GM12878 (cell line): ENCODE data around the gene MRPS18B. TPM values are rescaled to one million over a fixed set of nuclear protein-coding genes. Genes with fewer than 3 reads are reported as not detected.
A peak's percentile ranks its signal among the peaks of the same experiment; 100 is the strongest.

Experiments used
- ATF7 ChIP-seq: fragments of 450-650 bp; IDR thresholded peaks from 2 replicates; pipeline ENCODE4 v1.6.1; 2016; ENCODE audit warnings: low read depth, mild to moderate bottlenecking
- CHD2 ChIP-seq: IDR thresholded peaks from 2 replicates; pipeline ENCODE4 v1.6.1; 2011; ENCODE audit warnings: low read depth, low read length, improper control_type of control experiment, borderline replicate concordance
- CHD4 ChIP-seq: fragments of 200-600 bp; sonication (generic); IDR thresholded peaks from 2 replicates; pipeline ENCODE4 v1.6.1; 2016; ENCODE audit warnings: mild to moderate bottlenecking
- CREM ChIP-seq: IDR thresholded peaks from 2 replicates; pipeline ENCODE4 v1.6.1; 2014; ENCODE audit warnings: antibody characterized with exemption, low read depth
- EGR1 ChIP-seq, 2 experiments: IDR thresholded peaks; 1 replicate in 1 of 2; 2 replicates in 1 of 2; pipeline ENCODE4 v1.6.1; 2011 to 2012; ENCODE audit warnings: low read depth in 2 of 2, low read length in 2 of 2, borderline replicate concordance in 1 of 2, mild to moderate bottlenecking in 1 of 2, moderate library complexity in 1 of 2
- GABPA ChIP-seq: IDR thresholded peaks from 2 replicates; pipeline ENCODE4 v1.6.1; 2014; ENCODE audit warnings: antibody characterized with exemption, low read depth, mild to moderate bottlenecking, inconsistent platforms
- HCFC1 ChIP-seq: fragments of 150-350 bp; IDR thresholded peaks from 2 replicates; pipeline ENCODE4 v1.6.1; 2014; ENCODE audit warnings: low read length
- IRF4 ChIP-seq: IDR thresholded peaks from 2 replicates; pipeline ENCODE4 v1.6.1; 2011; ENCODE audit warnings: low read depth, low read length
- KAT2A ChIP-seq: conservative IDR thresholded peaks from 2 replicates; pipeline ENCODE4 v1.6.1; 2011; ENCODE audit warnings: low read depth, low read length; ENCODE audit not compliant: control insufficient read depth
- MTA2 ChIP-seq: fragments of 450-650 bp; IDR thresholded peaks from 2 replicates; pipeline ENCODE4 v1.6.1; 2016; ENCODE audit warnings: low read depth, mild to moderate bottlenecking, moderate library complexity
- MXI1 ChIP-seq: fragments of 150-350 bp; IDR thresholded peaks from 2 replicates; pipeline ENCODE4 v1.6.1; 2011; ENCODE audit warnings: low read depth, mild to moderate bottlenecking, inconsistent platforms, low read length, improper control_type of control experiment
- NR2C1 ChIP-seq: fragments of 450-650 bp; IDR thresholded peaks from 2 replicates; pipeline ENCODE4 v1.6.1; 2017; ENCODE audit warnings: antibody characterized with exemption, mild to moderate bottlenecking, moderate library complexity
- PML ChIP-seq: IDR thresholded peaks from 2 replicates; pipeline ENCODE4 v1.6.1; 2012; ENCODE audit warnings: low read length, inconsistent platforms
- POLR2A ChIP-seq: IDR thresholded peaks from 2 replicates; pipeline ENCODE4 v1.6.1; 2011; ENCODE audit warnings: low read depth, mild to moderate bottlenecking, low read length
- STAT1 ChIP-seq: fragments of 450-650 bp; conservative IDR thresholded peaks from 2 replicates; pipeline ENCODE4 v1.6.1; 2014; ENCODE audit warnings: antibody characterized with exemption, mild to moderate bottlenecking
- polyA plus RNA-seq, 11 experiments: library from polyadenylated mRNA; depleted of rRNA in 4 of 11; unstranded in 6 of 11; stranded (reverse) in 5 of 11; fragments of >200 nt; fragmentation: Nextera tagmentation in 4 of 11; fragmentation: Illumina TruSeq in 1 of 11; extraction: Ambion mirVana in 4 of 11; extraction: Trizol in 1 of 11; gene quantifications; 1 replicate in 1 of 11; 2 replicates in 10 of 11; pipeline versions ENCODE4 v1.2.1 to v1.2.3, GENCODE V29; 2011 to 2016; ENCODE audit warnings: inconsistent platforms in 2 of 11, missing spikeins in 2 of 11, low read depth in 1 of 11
- total RNA-seq, 4 experiments: library from RNA; depleted of rRNA in 3 of 4; stranded (reverse); fragments of >200 nt in 3 of 4; fragmentation: Illumina TruSeq in 1 of 4; extraction: Trizol in 1 of 4; gene quantifications; 2 replicates each; pipeline versions ENCODE4 v1.2.1 to v1.2.3, GENCODE V29; 2013 to 2021
- TF ChIP-seq, protein P1 (sequence below): fragments of 450-650 bp; formaldehyde crosslinking; IDR thresholded peaks from 2 replicates; pipeline ENCODE4 v1.5.0; 2022; ENCODE audit warnings: mild to moderate bottlenecking, missing genetic modification characterization
- TF ChIP-seq, protein P2 (sequence below): IDR thresholded peaks from 2 replicates; pipeline ENCODE4 v1.6.1; 2012; ENCODE audit warnings: low read depth, low read length, improper control_type of control experiment
- TF ChIP-seq, protein P3 (sequence below): fragments of 450-650 bp; formaldehyde crosslinking; IDR thresholded peaks from 2 replicates; pipeline ENCODE4 v1.4.0; 2020; ENCODE audit warnings: mild to moderate bottlenecking, moderate library complexity
- TF ChIP-seq, protein P4 (sequence below): fragments of 450-650 bp; IDR thresholded peaks from 2 replicates; pipeline ENCODE4 v1.6.1; 2018; ENCODE audit warnings: borderline replicate concordance, mild to moderate bottlenecking; ENCODE audit not compliant: partially characterized antibody

Gene MRPS18B
- total and polyA plus RNA-seq, 10 of the 15 experiments (the other 5 are each of a cell fraction or from before 2014, with no cell fraction given): 80.9 to 259 (median 140) TPM

DNA sequence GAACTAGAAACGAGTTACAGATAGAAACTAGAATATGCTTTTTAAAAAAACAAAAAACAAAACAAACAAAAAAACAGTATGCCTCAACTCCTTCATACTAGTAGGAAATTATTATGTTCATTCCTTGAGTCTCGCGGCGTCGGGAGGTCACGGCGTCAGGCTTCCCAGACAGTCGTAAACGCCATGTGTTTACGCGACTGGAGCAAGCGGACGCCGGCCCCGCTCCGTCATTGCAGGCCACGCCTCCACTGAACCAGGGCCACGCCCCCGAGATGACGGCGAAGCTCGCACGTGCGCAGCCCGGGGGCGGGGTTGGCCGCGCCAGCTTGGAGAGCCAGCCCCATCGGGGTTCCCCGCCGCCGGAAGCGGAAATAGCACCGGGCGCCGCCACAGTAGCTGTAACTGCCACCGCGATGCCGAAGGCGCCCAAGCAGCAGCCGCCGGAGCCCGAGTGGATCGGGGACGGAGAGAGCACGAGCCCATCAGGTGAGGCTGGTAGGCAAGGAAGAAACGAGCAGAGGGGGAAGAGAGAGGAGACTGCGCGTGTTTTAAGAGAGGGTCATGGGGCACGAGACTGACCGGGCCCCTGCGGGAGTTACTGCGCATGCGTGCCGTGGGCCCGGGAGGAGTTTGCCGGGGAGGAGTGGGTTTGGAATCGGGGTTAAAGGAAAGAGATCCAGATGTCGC is 46.4 kb upstream of the MRPS18B start, which contains the start of gene ABCF1 (continued):
- TF ChIP-seq, protein P1, sequence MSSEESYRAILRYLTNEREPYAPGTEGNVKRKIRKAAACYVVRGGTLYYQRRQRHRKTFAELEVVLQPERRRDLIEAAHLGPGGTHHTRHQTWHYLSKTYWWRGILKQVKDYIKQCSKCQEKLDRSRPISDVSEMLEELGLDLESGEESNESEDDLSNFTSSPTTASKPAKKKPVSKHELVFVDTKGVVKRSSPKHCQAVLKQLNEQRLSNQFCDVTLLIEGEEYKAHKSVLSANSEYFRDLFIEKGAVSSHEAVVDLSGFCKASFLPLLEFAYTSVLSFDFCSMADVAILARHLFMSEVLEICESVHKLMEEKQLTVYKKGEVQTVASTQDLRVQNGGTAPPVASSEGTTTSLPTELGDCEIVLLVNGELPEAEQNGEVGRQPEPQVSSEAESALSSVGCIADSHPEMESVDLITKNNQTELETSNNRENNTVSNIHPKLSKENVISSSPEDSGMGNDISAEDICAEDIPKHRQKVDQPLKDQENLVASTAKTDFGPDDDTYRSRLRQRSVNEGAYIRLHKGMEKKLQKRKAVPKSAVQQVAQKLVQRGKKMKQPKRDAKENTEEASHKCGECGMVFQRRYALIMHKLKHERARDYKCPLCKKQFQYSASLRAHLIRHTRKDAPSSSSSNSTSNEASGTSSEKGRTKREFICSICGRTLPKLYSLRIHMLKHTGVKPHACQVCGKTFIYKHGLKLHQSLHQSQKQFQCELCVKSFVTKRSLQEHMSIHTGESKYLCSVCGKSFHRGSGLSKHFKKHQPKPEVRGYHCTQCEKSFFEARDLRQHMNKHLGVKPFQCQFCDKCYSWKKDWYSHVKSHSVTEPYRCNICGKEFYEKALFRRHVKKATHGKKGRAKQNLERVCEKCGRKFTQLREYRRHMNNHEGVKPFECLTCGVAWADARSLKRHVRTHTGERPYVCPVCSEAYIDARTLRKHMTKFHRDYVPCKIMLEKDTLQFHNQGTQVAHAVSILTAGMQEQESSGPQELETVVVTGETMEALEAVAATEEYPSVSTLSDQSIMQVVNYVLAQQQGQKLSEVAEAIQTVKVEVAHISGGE (CRISPR knock-in tag): no peak
- TF ChIP-seq ATF7: peak; percentile 32
- no peak for TF ChIP-seq IRF4
- TF ChIP-seq CHD2: peak; percentile 69
- peak; percentile 56; the same call in 1 of the 2 replicates for TF ChIP-seq HCFC1
- TF ChIP-seq EGR1 (IDR thresholded peaks at IDR 0.05; ENCODE audit: borderline replicate concordance in 1 of 2, low read depth in 2 of 2, low read length in 2 of 2): peak in 1 of 2 experiments; percentile 65; a peak in 1 of 3 replicates
- TF ChIP-seq CHD4: no peak
- peak; percentile 89; the same call in 1 of the 2 replicates for TF ChIP-seq CREM
- no peak for TF ChIP-seq MTA2
- peak; percentile 97 for TF ChIP-seq MXI1
- TF ChIP-seq, protein P2, sequence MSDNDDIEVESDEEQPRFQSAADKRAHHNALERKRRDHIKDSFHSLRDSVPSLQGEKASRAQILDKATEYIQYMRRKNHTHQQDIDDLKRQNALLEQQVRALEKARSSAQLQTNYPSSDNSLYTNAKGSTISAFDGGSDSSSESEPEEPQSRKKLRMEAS: peak; percentile 88
- no peak for TF ChIP-seq KAT2A
- TF ChIP-seq POLR2A: peak; percentile 96
- TF ChIP-seq, protein P3, sequence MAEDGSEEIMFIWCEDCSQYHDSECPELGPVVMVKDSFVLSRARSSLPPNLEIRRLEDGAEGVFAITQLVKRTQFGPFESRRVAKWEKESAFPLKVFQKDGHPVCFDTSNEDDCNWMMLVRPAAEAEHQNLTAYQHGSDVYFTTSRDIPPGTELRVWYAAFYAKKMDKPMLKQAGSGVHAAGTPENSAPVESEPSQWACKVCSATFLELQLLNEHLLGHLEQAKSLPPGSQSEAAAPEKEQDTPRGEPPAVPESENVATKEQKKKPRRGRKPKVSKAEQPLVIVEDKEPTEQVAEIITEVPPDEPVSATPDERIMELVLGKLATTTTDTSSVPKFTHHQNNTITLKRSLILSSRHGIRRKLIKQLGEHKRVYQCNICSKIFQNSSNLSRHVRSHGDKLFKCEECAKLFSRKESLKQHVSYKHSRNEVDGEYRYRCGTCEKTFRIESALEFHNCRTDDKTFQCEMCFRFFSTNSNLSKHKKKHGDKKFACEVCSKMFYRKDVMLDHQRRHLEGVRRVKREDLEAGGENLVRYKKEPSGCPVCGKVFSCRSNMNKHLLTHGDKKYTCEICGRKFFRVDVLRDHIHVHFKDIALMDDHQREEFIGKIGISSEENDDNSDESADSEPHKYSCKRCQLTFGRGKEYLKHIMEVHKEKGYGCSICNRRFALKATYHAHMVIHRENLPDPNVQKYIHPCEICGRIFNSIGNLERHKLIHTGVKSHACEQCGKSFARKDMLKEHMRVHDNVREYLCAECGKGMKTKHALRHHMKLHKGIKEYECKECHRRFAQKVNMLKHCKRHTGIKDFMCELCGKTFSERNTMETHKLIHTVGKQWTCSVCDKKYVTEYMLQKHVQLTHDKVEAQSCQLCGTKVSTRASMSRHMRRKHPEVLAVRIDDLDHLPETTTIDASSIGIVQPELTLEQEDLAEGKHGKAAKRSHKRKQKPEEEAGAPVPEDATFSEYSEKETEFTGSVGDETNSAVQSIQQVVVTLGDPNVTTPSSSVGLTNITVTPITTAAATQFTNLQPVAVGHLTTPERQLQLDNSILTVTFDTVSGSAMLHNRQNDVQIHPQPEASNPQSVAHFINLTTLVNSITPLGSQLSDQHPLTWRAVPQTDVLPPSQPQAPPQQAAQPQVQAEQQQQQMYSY (CRISPR knock-in tag): no peak
- TF ChIP-seq NR2C1: peak; percentile 75
- TF ChIP-seq, protein P4, sequence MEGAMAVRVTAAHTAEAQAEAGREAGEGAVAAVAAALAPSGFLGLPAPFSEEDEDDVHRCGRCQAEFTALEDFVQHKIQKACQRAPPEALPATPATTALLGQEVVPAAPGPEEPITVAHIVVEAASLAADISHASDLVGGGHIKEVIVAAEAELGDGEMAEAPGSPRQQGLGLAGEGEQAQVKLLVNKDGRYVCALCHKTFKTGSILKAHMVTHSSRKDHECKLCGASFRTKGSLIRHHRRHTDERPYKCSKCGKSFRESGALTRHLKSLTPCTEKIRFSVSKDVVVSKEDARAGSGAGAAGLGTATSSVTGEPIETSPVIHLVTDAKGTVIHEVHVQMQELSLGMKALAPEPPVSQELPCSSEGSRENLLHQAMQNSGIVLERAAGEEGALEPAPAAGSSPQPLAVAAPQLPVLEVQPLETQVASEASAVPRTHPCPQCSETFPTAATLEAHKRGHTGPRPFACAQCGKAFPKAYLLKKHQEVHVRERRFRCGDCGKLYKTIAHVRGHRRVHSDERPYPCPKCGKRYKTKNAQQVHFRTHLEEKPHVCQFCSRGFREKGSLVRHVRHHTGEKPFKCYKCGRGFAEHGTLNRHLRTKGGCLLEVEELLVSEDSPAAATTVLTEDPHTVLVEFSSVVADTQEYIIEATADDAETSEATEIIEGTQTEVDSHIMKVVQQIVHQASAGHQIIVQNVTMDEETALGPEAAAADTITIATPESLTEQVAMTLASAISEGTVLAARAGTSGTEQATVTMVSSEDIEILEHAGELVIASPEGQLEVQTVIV: peak; percentile 67
- peak; percentile 89 for TF ChIP-seq GABPA
- TF ChIP-seq STAT1: no peak; the same call in 1 of the 2 replicates
- peak; percentile 96 for TF ChIP-seq PML
